Chondrocyte (in vitro differentiated cells): ENCODE data around the gene TMEM164. TPM values are rescaled to one million over a fixed set of nuclear protein-coding genes. Genes with fewer than 3 reads are reported as not detected.

Experiments used
- DNase-seq: peaks from one replicate; pipeline ENCODE4 v3.0.0; 2021; ENCODE audit warnings: mixed read lengths, low spot score
- H3K27ac Mint-ChIP-seq: one replicate; pipeline ENCODE4 v1.8.0; 2021; ENCODE audit warnings: mild to moderate bottlenecking, moderate library complexity, mixed read lengths; ENCODE audit not compliant: unreplicated experiment
- H3K27me3 Mint-ChIP-seq: 2 replicates; pipeline ENCODE4 v1.8.0; 2021; ENCODE audit warnings: low read depth, mixed read lengths
- H3K36me3 Mint-ChIP-seq: 2 replicates; pipeline ENCODE4 v1.8.0; 2021; ENCODE audit warnings: low read depth, mixed read lengths
- H3K4me1 Mint-ChIP-seq: 2 replicates; pipeline ENCODE4 v1.8.0; 2021; ENCODE audit warnings: low read depth, mild to moderate bottlenecking, mixed read lengths
- H3K4me3 Mint-ChIP-seq: one replicate; pipeline ENCODE4 v1.8.0; 2021; ENCODE audit warnings: mild to moderate bottlenecking, moderate library complexity, mixed read lengths; ENCODE audit not compliant: unreplicated experiment
- H3K9me3 Mint-ChIP-seq: 2 replicates; pipeline ENCODE4 v1.8.0; 2021; ENCODE audit warnings: low read depth, mixed read lengths
- CTCF ChIP-seq: fragments of 200-600 bp; sonication (generic); IDR thresholded peaks from 2 replicates; pipeline ENCODE4 v1.5.0; 2021; ENCODE audit warnings: antibody characterized with exemption, mild to moderate bottlenecking, moderate library complexity
- total RNA-seq: library from RNA; stranded (reverse); gene quantifications from 3 replicates; pipeline ENCODE4 v1.2.1, GENCODE V29; 2021

TMEM164 gene
- total RNA-seq, 1 donor from 2014 or later, result 11.8 TPM

GRCh38 chrX:110133735-110134370 lies 130.9 kb downstream of the TMEM164 start:
- H3K4me3 Mint-ChIP-seq, result no peak overlapping the region
- H3K4me1 Mint-ChIP-seq, result no peaks in the 10 kb centered on the region
- no peak overlapping the region for H3K27ac Mint-ChIP-seq
- H3K9me3 Mint-ChIP-seq, result no peaks in the 10 kb centered on the region
- H3K36me3 Mint-ChIP-seq, result no peaks in the 10 kb centered on the region
- no peak for DNase-seq
- H3K27me3 Mint-ChIP-seq, result no peaks in the 10 kb centered on the region
- no peak for TF ChIP-seq CTCF

- no peaks in the 10 kb centered on the region for H3K9me3 Mint-ChIP-seq
- no peaks in the 10 kb centered on the region for H3K4me1 Mint-ChIP-seq
- no peak overlapping the region for H3K27ac Mint-ChIP-seq
- no peaks in the 10 kb centered on the region for H3K27me3 Mint-ChIP-seq
- no peak overlapping the region for H3K4me3 Mint-ChIP-seq
- no peaks in the 10 kb centered on the region for H3K36me3 Mint-ChIP-seq
- DNase-seq, result no peak
- TF ChIP-seq CTCF, result no peak
These were observed 132.7 kb downstream of the TMEM164 start for GRCh38 chrX:110135618-110136017.

- no peak for DNase-seq
- no peak for TF ChIP-seq CTCF
- H3K36me3 Mint-ChIP-seq, result no peaks in the 10 kb centered on the region
- no peaks in the 10 kb centered on the region for H3K9me3 Mint-ChIP-seq
- H3K4me1 Mint-ChIP-seq, result no peaks in the 10 kb centered on the region
- no peak overlapping the region for H3K4me3 Mint-ChIP-seq
- H3K27me3 Mint-ChIP-seq, result no peaks in the 10 kb centered on the region
- H3K27ac Mint-ChIP-seq, result no peak overlapping the region
These were observed 133.2 kb downstream of the TMEM164 start for GRCh38 chrX:110136136-110136535.

GRCh38 chrX:110138557-110138956 lies 135.6 kb downstream of the TMEM164 start:
- Mint-ChIP-seq H3K27ac (no peak overlapping the region), H3K4me3 (no peak overlapping the region), H3K9me3 (no peaks in the 10 kb centered on the region), H3K36me3 (no peaks in the 10 kb centered on the region), H3K27me3 (no peaks in the 10 kb centered on the region), H3K4me1 (no peaks in the 10 kb centered on the region)
- TF ChIP-seq CTCF, result no peak
- no peak for DNase-seq

GRCh38 chrX:110139172-110139571 lies 136.3 kb downstream of the TMEM164 start:
- Mint-ChIP-seq H3K27me3 (no peaks in the 10 kb centered on the region), H3K27ac (no peak overlapping the region), H3K9me3 (no peaks in the 10 kb centered on the region), H3K4me1 (no peaks in the 10 kb centered on the region), H3K4me3 (no peak overlapping the region), H3K36me3 (no peaks in the 10 kb centered on the region)
- TF ChIP-seq CTCF, result no peak
- no peak for DNase-seq
